Adipose tissue (tissue), 3 donors: ENCODE measurements around the gene CPT1A. TPM values are rescaled to one million over a fixed set of nuclear protein-coding genes. Genes with fewer than 3 reads are reported as not detected.

Source experiments
- H3K27ac ChIP-seq: one replicate; pipeline ENCODE4 v1.5.1; 2013; ENCODE audit warnings: low read depth, low read length
- WGBS, 3 donors: extraction: QIAGEN DNeasy Blood & Tissue Kit; methylation state at CpG; one replicate each; pipeline ENCODE4 v1.1.7; 2013; 5-methylcytosine and 5-hydroxymethylcytosine counted together
- polyA plus RNA-seq, 3 donors: library from polyadenylated mRNA; stranded (reverse); fragments of 200-250 nt; gene quantifications; one replicate each; pipeline ENCODE4 v1.2.3, GENCODE V29; 2013
- donor health status: healthy with polysubstance abuse.
- donor health status: Bipolar disorder and iron deficiency.
- donor health status: healthy.

The CPT1A gene
- polyA plus RNA-seq, 3 donors = 9.4 to 19.7 (median 11.6) TPM

DNA sequence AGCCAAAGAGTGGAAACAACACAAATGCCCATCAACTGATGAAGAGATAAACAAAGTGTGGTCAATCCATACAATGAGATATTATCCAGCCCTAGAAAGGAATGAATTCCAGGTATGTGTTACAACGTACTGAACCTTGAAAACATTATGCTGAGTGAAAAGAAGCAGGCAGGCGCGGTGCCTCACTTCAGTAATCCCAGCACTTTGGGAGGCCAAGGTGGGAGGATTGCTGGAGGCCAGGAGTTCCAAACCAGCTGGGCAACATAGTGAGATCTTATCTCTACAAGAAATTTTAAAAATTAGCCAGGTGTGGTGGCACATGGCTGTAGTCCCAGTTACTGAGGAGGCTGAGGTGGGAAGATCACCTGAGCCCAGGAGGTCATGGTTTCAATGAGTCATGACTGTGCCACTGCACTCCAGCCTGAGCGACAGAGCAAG lies 65.7 kb downstream of the CPT1A start:
- no peak overlapping the region for H3K27ac ChIP-seq
- WGBS, 3 donors = 86 to 93% (median 92%) methylated on average over 4 of the region's 4 CpGs

DNA sequence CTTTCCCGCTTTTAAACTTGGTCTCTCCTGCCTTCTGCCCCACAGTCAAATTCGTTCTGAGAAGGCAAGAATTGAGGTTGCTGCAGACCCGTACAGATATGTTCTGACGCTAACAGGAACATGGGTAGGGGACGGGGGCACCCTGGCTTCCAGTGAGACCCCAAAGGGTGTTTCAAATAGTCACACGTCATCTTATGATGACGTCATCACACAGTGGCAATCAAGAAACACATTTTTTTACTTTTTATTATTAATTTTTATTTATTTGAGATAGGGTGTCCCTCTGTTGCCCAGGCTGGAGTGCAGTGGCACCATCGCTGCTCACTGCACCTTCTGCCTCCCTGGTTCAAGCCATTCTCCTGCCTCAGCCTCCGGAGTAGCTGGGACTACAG lies 67.5 kb downstream of the CPT1A start:
- H3K27ac ChIP-seq = no peak overlapping the region
- WGBS, 3 donors = 83 to 89% (median 83%) methylated on average over 9 of the region's 9 CpGs

DNA sequence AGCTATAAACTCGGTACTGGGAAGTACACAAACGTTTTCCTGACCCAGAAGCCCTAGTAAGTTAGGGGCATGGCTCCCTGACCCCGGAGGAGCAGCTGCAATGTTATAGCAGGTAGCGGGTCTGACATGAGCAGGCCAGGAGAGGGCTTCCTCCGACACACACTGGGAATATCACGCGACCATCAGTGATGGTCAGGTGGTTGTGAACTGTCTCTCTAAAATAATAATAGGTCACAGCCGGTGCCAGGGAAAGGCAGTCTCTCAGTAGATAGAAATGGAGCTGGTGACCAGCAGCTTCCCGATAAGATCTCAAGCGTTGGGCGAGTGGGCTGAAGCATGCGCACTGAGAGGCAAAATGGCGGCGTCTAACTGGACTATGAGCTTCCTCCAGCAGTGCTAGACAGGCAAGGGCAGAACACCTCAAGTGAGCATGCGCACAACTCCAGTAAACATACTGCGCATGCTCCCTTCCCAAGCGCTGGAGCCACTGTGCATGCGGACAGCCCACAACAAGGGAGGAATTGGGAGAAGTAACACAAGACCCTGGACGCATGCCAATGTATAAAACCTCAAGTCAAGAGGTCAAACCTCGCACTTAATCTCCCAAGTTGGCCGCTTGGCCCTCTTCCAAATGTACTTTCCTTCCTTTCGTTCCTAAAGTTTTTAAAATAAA lies 68.1 kb downstream of the CPT1A start:
- 80 to 87% (median 85%) methylated on average over 22 of the region's 22 CpGs for WGBS, 3 donors
- no peak overlapping the region for H3K27ac ChIP-seq

- no peak overlapping the region for H3K27ac ChIP-seq
- WGBS, 3 donors = 96 to 98% (median 97%) methylated on average over 20 of the region's 20 CpGs
Measured at GRCh38 chr11:68772936-68773335, 68.8 kb downstream of the CPT1A start.

DNA sequence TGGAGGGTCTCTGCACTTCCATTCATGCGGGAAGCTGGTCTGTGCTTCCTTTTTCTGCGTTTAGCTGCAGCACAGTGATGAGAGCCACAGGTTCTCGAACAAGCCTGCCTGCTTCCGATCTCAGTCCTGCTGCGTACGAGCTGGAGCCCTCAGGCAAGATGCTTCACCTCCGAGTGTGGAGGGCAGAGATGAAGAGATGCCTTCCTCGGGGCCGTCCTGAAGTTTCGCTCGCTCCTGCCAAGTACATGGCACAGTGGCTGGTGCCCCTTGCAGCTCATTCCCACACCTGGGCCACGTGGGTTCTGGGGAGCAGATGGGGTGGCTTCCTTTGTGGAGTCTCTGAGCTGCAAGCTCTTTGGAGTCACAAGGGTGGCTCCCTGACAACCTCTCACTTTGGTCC lies 70.9 kb downstream of the CPT1A start:
- H3K27ac ChIP-seq = no peak overlapping the region
- WGBS, 3 donors = 89 to 95% (median 92%) methylated on average over 12 of the region's 12 CpGs

GRCh38 chr11:68767672-68768071 lies 74.0 kb downstream of the CPT1A start:
- no peak overlapping the region for H3K27ac ChIP-seq
- 59 to 89% (median 59%) methylated on average over 11 of the region's 11 CpGs for WGBS, 3 donors

DNA sequence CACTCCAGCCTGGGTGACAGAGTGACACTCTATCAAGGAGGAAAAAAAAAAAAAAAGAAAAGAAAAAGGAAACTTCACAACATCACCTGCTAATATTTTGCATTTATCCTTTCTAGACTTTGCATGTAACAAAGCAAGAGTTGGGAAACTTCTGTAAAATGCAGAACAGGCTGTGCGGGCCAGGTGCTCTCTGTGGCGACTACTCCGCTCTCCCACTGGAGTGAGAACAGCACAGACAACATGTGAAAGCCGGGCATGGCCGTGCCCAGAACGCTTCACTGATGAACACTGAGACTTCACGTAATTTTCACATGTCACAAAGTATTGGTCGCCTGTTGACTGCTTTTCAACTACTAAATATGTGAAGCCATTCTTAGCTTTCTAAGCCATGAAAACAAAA lies 74.9 kb downstream of the CPT1A start:
- no peak overlapping the region for H3K27ac ChIP-seq
- WGBS, 3 donors = 83 to 95% (median 89%) methylated on average over 8 of the region's 8 CpGs

DNA sequence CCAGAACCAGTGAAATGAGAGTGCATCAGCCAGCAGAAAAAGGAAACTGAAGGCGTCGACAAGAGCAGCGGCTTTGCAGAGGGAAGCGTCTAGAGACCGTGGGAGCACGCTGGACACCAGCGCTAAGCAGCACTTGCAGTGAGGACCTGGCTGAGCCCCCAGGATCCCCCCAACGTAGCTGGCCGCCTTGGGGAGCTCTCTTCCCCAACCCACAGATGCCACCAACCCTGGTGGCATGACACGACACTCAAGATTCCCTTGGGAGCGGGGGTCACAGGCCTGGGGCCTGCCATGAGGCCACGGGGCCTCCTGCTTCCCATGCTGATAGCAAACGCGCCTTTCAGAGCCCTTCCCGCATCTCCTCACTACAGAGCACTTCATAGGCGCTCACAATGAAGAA lies 77.0 kb downstream of the CPT1A start:
- WGBS, 3 donors = 81 to 83% (median 82%) methylated on average over 16 of the region's 16 CpGs
- no peak overlapping the region for H3K27ac ChIP-seq

GRCh38 chr11:68763926-68764657 lies 77.6 kb downstream of the CPT1A start:
- WGBS, 3 donors = 85 to 92% (median 90%) methylated on average over 13 to 14 of the region's 14 CpGs
- H3K27ac ChIP-seq = no peak overlapping the region

DNA sequence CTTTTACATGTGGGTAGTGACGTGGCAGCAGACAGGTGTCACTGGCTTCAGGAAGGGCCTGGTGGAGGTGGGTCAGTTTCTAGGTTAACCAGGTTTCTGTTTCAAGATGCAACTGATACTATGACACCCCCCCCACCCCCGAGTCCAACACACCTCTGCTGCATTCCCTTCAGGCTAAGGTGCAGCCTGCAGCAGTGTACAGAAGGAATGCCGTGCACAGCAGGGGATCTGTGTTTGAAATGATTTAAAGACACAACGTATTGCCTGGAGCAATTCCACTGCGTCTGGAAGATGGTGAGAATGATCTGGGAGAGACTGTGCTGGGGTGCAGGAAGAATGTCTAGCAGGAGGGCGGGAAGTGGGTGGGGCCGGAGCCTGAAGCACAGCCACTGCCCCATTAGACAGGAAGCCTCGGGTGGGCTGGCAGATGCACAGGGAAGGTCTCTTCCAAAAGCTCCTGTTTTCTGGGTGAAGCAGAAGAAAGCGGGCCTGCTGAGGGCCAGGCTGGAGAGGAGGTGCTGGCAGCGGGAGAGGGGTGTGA lies 78.5 kb downstream of the CPT1A start:
- WGBS, 3 donors = 62 to 83% (median 70%) methylated on average over 10 of the region's 10 CpGs
- H3K27ac ChIP-seq = no peak overlapping the region

DNA sequence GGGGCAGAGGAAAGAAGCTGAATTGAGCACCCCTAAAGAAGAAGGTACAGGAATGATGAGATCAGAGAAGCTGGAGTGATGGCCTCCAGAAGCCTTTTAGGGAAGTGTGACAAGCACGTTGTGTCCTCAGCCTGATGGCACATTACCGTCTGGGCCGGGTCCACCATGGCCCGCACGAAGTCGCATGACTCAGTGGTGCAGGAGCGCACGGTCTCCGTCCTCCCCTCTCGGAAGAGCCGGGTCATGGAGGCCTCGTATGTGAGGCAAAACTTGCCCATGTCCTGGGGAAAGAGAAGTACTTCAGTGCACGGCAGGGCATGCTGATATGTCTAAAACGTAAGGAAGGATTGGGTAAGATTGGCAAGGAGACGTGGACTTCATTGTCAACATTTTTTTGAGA lies 79.2 kb downstream of the CPT1A start:
- WGBS, 3 donors = 67 to 84% (median 78%) methylated on average over 15 of the region's 15 CpGs
- H3K27ac ChIP-seq = no peak overlapping the region

- no peak overlapping the region for H3K27ac ChIP-seq
- WGBS, 3 donors = 84 to 85% (median 84%) methylated on average over 12 of the region's 12 CpGs
Measured at GRCh38 chr11:68761801-68762200, 79.9 kb downstream of the CPT1A start.

DNA sequence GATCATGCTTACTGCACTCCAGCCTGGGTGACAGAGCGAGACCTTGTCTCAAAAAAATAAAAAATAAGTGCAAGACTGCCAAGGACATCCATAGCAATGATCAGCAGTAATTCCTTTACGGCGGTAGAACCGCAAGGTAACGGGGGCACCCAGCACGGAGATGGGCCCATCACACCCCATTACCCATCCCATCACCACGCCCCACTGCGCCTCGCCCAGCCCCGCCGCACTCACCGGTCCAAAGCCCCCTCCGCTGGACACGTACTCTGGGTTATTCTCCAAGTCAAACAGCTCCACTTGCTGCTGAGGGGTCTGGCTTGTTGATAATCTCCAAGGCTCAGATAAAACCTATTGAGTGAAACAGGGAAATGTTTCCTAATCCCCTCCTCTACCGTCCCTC lies 81.7 kb downstream of the CPT1A start:
- WGBS, 3 donors = 88 to 94% (median 90%) methylated on average over 14 to 15 of the region's 15 CpGs
- no peak overlapping the region for H3K27ac ChIP-seq

DNA sequence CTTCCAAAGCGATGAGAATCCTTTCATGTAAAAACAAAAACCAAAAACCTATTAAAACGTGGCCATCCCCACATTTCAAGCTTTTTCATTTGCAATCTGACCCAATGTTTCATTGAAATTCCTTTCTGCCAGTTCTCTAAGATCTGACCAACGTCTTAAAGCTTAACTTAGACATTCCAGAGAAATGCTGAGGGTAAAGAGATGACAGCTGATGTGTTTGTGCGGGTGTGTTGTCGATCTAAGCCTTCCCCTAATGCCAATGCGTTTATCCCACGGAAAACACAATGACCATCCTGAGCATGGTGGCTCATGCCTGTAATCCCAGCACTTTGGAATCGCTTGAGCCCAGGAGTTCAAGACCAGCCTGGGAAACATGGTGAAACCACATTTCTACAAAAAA lies 84.0 kb downstream of the CPT1A start:
- WGBS, 3 donors = 82 to 87% (median 87%) methylated on average over 8 of the region's 8 CpGs
- no peak overlapping the region for H3K27ac ChIP-seq

DNA sequence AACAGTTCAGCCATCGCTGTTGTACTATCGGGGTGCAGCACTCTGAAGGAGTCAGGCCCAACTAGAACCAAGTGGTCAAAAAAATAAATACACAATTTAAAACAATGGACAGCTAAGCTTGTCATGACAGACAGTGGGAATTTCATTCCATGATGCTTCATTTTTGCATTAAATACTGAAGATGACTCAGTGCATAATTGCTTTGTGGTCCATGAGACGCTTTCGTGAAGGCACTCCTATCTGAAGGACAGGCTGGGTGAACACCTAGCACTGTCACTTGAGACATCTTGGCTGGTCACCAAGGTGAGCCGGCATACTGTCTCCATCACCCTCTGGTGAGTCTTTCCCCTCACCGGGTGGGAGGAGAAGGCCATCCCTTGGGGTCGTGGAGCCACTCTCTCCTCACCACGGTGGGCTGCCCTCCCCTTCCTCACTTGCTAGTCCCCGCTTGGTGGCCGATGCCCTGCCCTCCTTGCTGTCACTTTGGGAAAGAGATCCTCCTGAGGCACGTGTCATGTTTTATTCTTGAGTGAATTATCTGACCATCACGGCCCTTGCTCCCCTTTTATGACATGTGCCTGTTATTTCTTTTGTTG lies 85.4 kb downstream of the CPT1A start:
- WGBS, 3 donors = 88 to 91% (median 90%) methylated on average over 12 of the region's 12 CpGs
- H3K27ac ChIP-seq = no peak overlapping the region

- 64 to 85% (median 84%) methylated on average over 9 of the region's 9 CpGs for WGBS, 3 donors
- no peak overlapping the region for H3K27ac ChIP-seq
Measured at GRCh38 chr11:68753300-68753699, 88.4 kb downstream of the CPT1A start.

GRCh38 chr11:68751331-68751856 lies 90.3 kb downstream of the CPT1A start, which contains the start of gene TESMIN:
TSS of gene TESMIN (minus strand) at chr11:68751520. CDS start at chr11:68750660, 860 bp downstream.
- H3K27ac ChIP-seq = no peak within 1 kb of the TSS
- WGBS, 3 donors = 2 to 4% (median 3%) methylated on average over 39 to 42 of the region's 42 CpGs

DNA sequence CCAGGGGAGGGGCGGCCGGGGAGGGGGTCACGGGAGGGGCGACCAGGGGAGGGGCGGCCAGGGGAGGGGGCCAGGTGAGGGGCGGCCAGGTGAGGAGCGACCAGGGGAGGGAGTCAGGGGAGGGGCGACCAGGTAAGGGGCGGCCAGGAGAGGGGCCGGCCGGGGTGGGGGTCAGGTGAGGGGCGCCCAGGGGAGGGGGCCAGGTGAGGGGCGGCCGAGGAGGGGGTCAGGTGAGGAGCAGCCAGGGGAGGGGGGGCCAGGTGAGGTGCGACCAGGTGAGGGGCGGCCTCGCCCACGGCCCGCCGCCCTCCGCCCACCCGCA lies 90.8 kb downstream of the CPT1A start:
- H3K27ac ChIP-seq = no peak overlapping the region
- WGBS, 3 donors = 4 to 18% (median 17%) methylated on average over 4 to 19 of the region's 22 CpGs
